IPS-18c (cell line): Measurements from ENCODE around the gene COL4A4.

Experiments used
- H3K4me3 ChIP-seq: 2 replicates; pipeline ENCODE4 v1.7.0; 2013; ENCODE audit warnings: low read depth, mild to moderate bottlenecking, low read length, moderate library complexity; ENCODE audit not compliant: insufficient read depth
- H3K9me3 ChIP-seq: one replicate; pipeline ENCODE4 v1.6.1; 2013; ENCODE audit warnings: mild to moderate bottlenecking, low read length, moderate library complexity; ENCODE audit not compliant: control insufficient read depth, insufficient read depth

Gene COL4A4

GRCh38 chr2:227020416-227020815 is 143.6 kb downstream of the COL4A4 start:
- no peaks in the 10 kb centered on the region for H3K9me3 ChIP-seq
- H3K4me3 ChIP-seq = no peak overlapping the region

DNA sequence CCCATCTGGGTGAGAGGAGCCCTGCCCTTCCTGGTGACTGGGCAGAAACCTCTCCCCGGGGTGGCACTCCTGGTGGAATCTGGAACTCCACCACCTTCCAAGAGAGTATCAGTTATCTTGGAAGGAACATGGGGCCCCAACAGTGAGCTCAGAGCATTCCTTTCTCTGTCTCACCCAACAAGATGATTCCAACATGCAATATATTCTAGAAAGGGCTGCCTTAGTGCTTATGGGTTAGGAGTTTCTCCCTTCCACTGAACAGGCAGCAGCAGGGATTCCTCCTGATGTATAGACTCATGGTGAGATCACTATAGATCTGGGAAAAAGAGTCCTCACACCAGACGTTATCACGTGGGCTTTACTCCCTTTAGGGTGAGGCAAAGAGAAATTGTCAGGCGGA is 147.1 kb downstream of the COL4A4 start:
- H3K9me3 ChIP-seq = no peaks in the 10 kb centered on the region

GRCh38 chr2:227013881-227014280 is 150.1 kb downstream of the COL4A4 start:
- Histone ChIP-seq H3K9me3 (no peaks in the 10 kb centered on the region), H3K4me3 (no peak overlapping the region)

More for the DNA sequence above, 147.1 kb downstream of the COL4A4 start:
- H3K4me3 ChIP-seq = no peak overlapping the region

DNA sequence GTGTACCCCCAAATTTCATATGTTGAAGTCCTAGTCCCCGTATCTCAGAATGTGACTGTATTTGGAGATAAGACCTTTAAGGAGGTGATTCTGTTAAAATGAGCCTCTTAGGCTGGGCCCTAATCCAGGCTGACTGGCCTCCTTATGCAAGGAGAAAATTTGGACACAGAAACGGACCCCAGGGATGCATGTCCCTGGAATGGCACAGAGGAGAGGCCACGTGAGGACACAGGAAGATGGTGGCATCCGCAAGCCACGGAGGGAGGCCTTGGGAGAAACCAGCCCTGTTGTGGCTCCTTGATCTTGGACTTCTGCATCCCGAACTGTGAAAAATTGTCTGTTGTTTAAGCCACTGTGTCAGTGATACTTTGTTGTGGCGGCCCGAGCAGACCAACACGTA is 150.7 kb downstream of the COL4A4 start:
- no peaks in the 10 kb centered on the region for H3K9me3 ChIP-seq
- no peak overlapping the region for H3K4me3 ChIP-seq

DNA sequence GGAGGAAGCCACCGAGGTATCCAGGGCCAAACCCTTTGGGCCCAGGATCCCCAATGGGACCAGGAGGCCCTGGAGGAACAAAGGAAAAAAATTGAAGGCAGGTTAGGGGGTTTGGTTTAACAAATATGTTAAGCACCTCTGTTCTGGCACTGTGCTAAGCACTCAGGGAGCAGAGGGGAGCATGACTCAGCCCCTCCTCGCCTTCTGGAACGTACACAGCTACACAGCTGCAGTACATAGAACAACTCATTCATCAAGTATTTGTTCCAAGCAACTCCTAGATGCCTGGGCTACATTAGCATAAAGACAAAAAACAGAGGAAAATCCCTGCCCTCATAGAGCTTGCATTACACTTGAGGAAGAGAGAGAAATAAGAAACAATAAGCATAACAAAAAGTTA is 153.6 kb downstream of the COL4A4 start:
- Histone ChIP-seq H3K4me3 (no peak overlapping the region), H3K9me3 (no peaks in the 10 kb centered on the region)

DNA sequence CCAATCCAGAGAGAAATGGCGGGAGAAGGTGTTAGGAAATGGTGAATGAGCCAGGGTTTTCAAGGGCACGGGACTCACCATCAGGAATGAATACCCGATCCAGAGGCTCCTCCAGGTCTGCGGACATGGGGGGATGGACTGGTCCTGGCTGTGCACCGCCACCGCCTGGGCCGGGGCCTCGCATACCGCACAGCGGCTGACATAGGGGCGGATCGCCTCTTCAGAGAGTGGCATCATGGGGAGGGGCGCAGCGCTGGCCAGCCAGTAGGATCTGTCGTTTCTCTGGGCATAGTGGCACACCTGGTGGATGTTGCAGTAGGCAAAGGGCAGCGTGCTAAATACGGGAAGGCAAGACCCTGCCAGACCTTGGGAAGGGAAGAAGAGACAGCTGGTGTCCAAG is 156.1 kb downstream of the COL4A4 start:
- Histone ChIP-seq H3K9me3 (no peaks in the 10 kb centered on the region), H3K4me3 (no peak overlapping the region)

DNA sequence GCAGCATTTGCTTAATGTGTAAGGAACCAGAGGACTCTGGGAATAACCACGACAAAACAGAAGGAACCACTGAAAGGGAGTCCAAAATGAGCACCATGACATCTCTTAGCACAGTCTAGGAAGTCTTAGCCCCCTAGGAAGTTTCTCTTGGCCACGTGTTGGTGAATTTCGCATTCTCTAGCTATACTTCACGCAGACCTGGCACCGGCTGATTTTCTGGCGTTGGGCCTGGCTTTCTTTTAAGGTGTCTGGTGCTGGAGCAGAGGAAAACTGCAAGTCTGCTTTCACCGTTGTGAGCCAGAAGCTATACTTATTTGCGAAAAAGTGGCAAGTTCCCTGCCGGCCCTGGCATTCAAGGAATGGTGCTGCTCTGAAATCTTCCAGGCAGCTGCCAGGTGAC is 156.9 kb downstream of the COL4A4 start:
- H3K4me3 ChIP-seq = no peak overlapping the region
- H3K9me3 ChIP-seq = no peaks in the 10 kb centered on the region

DNA sequence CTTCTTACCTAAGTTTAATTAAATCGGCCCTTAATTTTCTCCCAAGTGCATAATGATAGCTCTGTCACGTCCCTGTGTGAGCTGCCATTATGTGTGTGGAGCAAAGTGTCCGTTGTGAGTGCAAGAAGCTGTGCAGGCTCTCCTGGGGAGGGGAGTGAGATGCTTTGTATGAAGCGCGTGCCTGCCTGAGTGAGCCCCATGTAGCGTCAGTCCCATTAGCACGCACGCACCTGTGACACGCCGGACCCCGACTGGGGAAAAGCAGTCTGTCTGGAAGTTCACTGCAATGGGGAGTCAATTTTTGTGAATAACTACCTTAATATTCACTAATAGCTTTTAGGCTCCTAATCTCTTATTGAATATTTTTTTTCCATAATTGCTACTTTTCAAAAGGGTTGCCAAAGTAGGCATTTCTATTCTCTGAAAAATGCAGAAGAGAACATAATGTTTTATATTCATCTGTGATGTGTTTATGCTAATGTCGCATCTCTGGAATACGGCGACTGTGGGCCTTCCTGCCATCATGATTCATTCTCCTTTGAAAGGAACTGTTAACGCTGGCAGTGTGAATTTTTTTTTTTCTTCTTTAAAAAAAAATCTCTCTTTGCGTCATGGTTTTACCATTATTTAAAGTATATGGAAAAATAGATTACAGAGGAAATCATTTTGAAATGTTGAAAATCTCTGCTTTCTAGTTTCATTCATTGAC is 157.7 kb downstream of the COL4A4 start:
- H3K9me3 ChIP-seq = no peaks in the 10 kb centered on the region
- H3K4me3 ChIP-seq = no peak overlapping the region

DNA sequence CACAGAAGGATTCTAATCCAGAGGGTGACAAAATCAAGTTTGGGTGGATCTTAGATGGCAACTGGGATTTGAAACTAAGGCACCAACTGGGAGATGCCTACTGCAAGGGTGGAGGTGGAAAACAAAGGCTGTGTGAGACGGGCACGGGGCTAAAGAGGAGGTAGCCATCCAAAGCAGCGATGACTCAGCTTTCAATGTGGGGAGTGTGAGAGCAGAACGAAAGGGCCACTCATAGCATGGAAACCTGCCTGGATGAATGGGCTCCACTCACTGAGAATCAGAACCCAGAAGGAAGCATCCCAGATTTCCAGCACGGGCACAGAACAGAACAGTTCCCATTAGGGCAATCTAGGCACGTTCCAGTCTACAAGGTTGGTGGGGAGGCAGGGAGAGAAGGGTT is 159.5 kb downstream of the COL4A4 start:
- H3K9me3 ChIP-seq = no peaks in the 10 kb centered on the region
- H3K4me3 ChIP-seq = no peak overlapping the region

DNA sequence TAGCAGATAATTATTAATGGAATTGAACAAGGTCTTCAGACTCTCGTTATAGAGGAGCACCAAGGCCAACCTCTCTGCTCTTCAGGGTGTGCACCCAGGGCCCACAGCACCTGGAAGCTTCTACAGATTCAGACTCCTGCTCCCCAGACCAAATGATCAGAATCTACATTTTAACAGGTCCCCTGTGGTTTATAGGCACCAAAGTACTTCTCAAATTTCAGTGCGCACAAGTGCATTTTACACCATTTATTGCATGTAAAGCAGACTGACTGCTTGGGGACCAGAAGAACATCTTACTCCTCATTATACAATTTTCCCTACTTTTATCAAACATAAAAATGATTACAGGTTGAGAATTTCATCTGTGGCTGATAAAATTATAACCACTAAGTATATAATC is 163.9 kb downstream of the COL4A4 start:
- Histone ChIP-seq H3K4me3 (no peak overlapping the region), H3K9me3 (no peaks in the 10 kb centered on the region)

DNA sequence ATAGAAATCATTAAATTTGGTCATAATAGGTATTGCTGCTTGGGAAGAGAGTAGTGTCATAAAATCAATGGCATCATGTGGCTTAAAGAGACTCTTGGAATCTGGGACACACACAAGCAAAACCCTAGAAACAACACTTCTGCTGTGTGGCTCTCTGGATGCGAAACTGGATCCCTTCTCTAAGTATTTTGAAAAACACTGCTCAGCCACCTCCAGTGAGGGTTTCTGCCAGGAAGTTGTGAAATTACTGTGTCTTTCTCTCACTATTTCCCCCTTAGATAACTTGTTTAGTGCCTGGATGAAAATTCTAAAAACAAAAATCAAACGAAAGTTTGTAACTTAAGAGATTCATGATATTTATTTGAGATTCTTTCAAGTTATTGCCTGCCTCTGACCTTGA is 164.3 kb downstream of the COL4A4 start:
- H3K4me3 ChIP-seq = no peak overlapping the region
- H3K9me3 ChIP-seq = no peaks in the 10 kb centered on the region

DNA sequence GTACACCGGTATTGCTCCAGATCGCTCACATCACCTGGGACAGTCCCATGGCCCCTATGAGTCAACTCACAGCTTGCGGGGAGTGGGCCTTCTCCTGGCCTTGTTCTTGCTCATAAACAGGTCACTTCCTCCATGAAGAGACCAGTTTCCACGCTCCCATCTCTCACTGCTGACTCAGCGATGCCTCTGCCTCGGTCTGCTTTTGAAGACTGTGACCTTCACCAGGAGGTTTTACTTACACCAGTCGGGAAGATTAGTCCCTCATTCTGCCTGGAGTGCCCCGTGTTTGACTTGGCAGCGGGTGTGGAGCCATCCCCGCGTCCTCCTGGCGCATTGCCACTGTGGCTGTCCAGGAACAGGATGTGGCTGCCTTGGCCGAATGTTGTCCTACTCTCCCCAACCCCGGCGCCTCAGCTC is 168.4 kb downstream of the COL4A4 start:
- H3K4me3 ChIP-seq = no peak overlapping the region
- H3K9me3 ChIP-seq = no peaks in the 10 kb centered on the region

DNA sequence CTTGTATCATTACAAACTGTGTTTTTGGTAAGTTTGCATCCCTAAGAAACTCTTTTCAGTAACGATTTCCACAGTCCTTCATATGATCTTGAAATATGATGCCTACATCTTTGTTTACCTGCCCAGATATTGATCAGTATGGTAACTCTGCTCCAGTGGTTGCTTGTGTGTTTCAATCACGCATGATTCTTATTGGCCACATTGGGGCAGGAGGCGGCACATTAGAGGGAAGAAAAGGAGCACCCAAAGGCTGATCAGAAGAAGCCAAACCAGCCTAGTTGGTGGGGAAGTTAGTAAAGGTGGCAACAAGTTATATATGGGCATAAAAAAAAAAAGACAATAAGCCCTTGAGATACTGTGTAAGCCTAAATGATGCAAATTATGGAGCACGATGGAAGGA is 169.2 kb downstream of the COL4A4 start:
- H3K4me3 ChIP-seq = no peak overlapping the region
- H3K9me3 ChIP-seq = no peaks in the 10 kb centered on the region

- no peaks in the 10 kb centered on the region for H3K9me3 ChIP-seq
- H3K4me3 ChIP-seq = no peak overlapping the region
Measured at GRCh38 chr2:226993171-226993570, 170.8 kb downstream of the COL4A4 start.

DNA sequence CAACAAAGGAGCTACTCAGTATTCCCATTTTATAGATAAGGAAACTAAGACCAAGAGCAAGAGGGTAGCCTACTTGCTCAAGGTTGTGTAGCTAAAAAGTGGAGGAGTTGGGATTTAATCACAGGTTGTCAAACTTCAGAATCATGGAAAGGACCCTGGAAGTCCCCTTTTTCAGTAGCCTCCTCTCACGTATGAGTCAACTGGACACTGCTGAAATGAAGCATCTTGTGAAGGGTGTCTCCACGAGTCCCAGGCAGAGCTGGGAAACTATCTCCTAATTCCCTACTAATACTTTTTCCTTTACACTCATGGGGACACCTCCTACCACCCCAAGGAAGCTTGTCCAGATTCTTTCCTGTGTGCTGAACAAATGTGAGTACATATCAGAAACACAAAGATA is 172.3 kb downstream of the COL4A4 start:
- Histone ChIP-seq H3K9me3 (no peaks in the 10 kb centered on the region), H3K4me3 (no peak overlapping the region)

DNA sequence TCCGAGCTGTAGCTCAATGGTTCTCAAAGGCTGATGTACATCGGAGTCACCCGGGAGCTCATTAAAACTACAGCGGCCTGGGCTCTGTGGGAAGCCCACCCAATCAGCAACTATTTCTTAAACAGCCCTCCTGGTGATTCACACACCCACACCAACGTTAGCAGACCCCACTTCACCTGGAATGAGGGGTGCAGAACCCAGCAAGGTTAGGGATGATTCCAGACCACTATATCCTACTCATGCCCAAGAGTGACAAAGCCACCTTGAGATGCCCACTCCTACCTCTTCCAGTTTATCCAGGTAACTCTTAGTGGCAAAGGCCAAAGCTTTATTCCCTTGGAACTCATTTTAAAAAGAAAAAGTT is 178.4 kb downstream of the COL4A4 start:
- no peak overlapping the region for H3K4me3 ChIP-seq
- H3K9me3 ChIP-seq = no peaks in the 10 kb centered on the region

DNA sequence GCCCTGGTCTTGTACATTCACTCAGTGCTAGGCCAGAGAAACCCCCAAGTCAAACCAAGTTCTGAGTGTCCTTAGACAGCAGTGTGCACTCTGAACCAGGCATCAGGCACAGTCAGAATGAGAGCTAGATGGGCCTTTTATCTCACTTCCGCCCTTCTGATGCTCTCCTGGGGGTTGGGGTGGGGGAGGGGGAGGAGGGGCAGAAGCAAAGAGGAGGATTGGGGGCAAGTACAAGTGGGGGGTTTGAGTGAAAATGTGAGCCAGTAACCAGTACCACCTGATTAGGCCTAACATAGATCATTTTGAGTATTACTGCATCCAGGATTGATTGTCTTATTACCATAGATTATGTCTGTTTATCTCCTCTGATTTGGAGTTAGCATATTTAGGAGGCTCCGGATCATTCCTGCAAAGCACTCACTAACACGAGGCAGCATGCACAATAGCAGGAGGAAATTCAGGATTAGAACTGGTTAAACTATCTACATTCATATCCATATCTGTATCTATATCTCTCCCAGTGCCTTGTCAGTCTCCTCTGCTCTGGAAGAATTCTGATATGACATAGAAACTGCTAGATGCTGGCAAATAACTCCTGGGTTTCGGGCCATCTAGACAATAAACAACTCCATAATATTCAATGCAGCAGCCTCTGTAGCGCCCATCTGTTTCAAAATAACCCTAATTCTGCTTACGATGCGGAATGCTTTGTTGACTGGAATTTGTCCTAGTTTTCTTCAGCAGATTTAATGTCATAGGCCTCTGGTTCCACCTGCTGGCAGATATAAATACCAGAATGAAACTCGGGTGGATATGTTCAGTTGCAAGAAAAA is 179.0 kb downstream of the COL4A4 start:
- no peak overlapping the region for H3K4me3 ChIP-seq
- no peaks in the 10 kb centered on the region for H3K9me3 ChIP-seq

- Histone ChIP-seq H3K9me3 (no peaks in the 10 kb centered on the region), H3K4me3 (no peak overlapping the region)
Measured at GRCh38 chr2:226983895-226984749, 179.9 kb downstream of the COL4A4 start.
